ENCODE measurements around the gene FAM163B.

DNA sequence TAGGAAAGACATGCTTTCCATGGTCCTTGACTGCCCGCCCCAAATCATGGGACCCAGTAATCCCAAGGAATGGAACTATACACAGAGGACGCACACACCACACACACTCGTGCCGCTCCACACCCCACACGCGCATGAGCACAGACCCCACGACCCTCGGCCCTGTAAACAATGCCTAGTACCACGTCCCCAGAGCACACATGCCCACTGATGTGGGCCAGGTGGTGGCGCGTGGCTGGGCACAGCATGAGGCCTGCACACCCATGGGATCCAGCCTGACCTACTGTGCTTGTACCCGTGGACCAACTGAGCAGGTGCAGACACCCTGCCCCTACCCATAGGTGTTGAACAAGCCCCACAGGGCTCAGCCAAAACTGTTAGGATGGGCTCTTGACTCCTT, 27.7 kb upstream of the FAM163B start:
- no peak for TF ChIP-seq GATA3 (IDR thresholded peaks at IDR 0.05; ENCODE audit: low read depth, low read length)
- no peak for TF ChIP-seq GATA2 (IDR thresholded peaks at IDR 0.05; ENCODE audit: low read depth, low read length)
